Ectodermal cell (in vitro differentiated cells): ENCODE measurements around the gene THSD4.

ENCODE experiments used
- H3K27ac ChIP-seq: 2 replicates; pipeline ENCODE4 v1.7.0; 2013; ENCODE audit warnings: mild to moderate bottlenecking, low read depth, low read length; ENCODE audit not compliant: insufficient read depth, poor library complexity, severe bottlenecking
- H3K27me3 ChIP-seq: 2 replicates; pipeline ENCODE4 v1.7.0; 2013; ENCODE audit warnings: mild to moderate bottlenecking, low read length; ENCODE audit not compliant: insufficient read depth, control insufficient read depth, poor library complexity, severe bottlenecking
- H3K36me3 ChIP-seq: one replicate; pipeline ENCODE4 v1.7.0; 2013; ENCODE audit warnings: low read length; ENCODE audit not compliant: control insufficient read depth, insufficient read depth
- H3K4me1 ChIP-seq: one replicate; pipeline ENCODE4 v1.7.0; 2013; ENCODE audit warnings: low read length; ENCODE audit not compliant: control insufficient read depth, insufficient read depth
- H3K4me3 ChIP-seq: 2 replicates; pipeline ENCODE4 v1.7.0; 2013; ENCODE audit warnings: low read depth, low read length, control low read depth; ENCODE audit not compliant: insufficient read depth
- H3K9me3 ChIP-seq: 2 replicates; pipeline ENCODE4 v1.7.0; 2013; ENCODE audit warnings: mild to moderate bottlenecking, low read length, moderate library complexity; ENCODE audit not compliant: control insufficient read depth
- WGBS, 2 experiments: methylation state at CpG; one replicate each; pipeline ENCODE4 v1.1.7; 2013; ENCODE audit warnings: missing lambda C conversion rate in 2 of 2; 5-methylcytosine and 5-hydroxymethylcytosine counted together

Gene THSD4

GRCh38 chr15:71219101-71219500, 103.8 kb downstream of the THSD4 start:
- Histone ChIP-seq H3K36me3 (no peaks in the 10 kb centered on the region), H3K4me3 (no peak overlapping the region), H3K4me1 (no peaks in the 10 kb centered on the region), H3K27ac (no peak overlapping the region), H3K27me3 (no peaks in the 10 kb centered on the region), H3K9me3 (no peaks in the 10 kb centered on the region)
- WGBS, 2 experiments: 96 to 97% methylated on average over 4 of the region's 4 CpGs

GRCh38 chr15:71219645-71220044, 104.4 kb downstream of the THSD4 start:
- Histone ChIP-seq H3K27me3 (no peaks in the 10 kb centered on the region), H3K4me1 (no peaks in the 10 kb centered on the region), H3K27ac (no peak overlapping the region), H3K36me3 (no peaks in the 10 kb centered on the region), H3K4me3 (no peak overlapping the region), H3K9me3 (no peaks in the 10 kb centered on the region)
- WGBS, 2 experiments: 79 to 81% methylated on average over 2 of the region's 2 CpGs

DNA sequence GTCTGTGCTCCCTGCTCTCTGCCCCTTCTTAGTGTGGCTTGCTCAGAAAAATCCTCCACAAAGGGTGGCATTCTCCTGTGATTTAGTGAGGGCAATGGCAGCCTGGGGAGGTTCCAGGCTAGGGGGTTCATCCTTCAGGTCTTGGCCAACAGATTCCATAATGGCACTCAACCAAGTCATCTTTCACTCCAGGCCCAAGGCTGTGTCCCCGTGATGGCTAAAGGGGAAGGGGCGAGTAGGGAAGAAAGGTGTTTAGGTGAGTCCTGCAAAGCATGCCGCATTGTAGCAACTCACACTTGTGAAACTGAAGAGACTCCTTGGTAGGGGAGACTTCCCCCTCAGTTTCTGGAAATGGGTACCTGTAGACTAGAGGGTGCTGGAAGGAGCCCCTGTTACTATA, 105.6 kb downstream of the THSD4 start:
- H3K36me3 ChIP-seq: no peaks in the 10 kb centered on the region
- no peaks in the 10 kb centered on the region for H3K4me1 ChIP-seq
- no peaks in the 10 kb centered on the region for H3K9me3 ChIP-seq
- H3K27ac ChIP-seq: no peak overlapping the region
- H3K4me3 ChIP-seq: no peak overlapping the region
- H3K27me3 ChIP-seq: no peaks in the 10 kb centered on the region
- WGBS, 2 experiments: 95 to 99% methylated on average over 3 of the region's 3 CpGs

DNA sequence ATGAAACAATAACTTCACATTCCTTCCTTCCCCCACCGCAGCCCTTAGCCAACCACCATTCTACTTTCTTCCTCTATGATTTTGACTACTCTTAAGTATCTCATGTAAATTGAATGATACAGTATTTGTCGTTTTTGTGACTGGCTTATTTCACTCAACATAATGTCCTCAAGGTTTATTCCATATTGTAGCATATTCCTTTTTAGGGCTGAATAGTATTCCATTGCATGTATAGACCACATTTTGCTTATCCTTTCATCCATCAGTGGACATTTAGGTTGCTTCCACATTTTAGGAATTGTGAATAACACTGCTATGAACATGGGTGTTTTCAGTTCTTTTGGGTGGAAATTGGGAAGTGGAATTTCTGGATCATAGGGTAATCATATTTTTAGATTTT, 106.1 kb downstream of the THSD4 start:
- 91 to 94% methylated on average over 2 of the region's 2 CpGs for WGBS, 2 experiments
- H3K27me3 ChIP-seq: no peaks in the 10 kb centered on the region
- H3K9me3 ChIP-seq: no peaks in the 10 kb centered on the region
- no peaks in the 10 kb centered on the region for H3K36me3 ChIP-seq
- peaks cover 2% of the 10 kb centered on the region for H3K4me1 ChIP-seq
- H3K27ac ChIP-seq: no peak overlapping the region
- no peak overlapping the region for H3K4me3 ChIP-seq

- H3K36me3 ChIP-seq: no peaks in the 10 kb centered on the region
- H3K27me3 ChIP-seq: no peaks in the 10 kb centered on the region
- peaks cover 9% of the 10 kb centered on the region for H3K4me1 ChIP-seq
- H3K9me3 ChIP-seq: no peaks in the 10 kb centered on the region
- H3K4me3 ChIP-seq: no peak overlapping the region
- H3K27ac ChIP-seq: no peak overlapping the region
- 95 to 97% methylated on average over 2 of the region's 2 CpGs for WGBS, 2 experiments
Measured at GRCh38 chr15:71223516-71223915, 108.2 kb downstream of the THSD4 start.

GRCh38 chr15:71224024-71224423, 108.8 kb downstream of the THSD4 start:
- Histone ChIP-seq H3K27me3 (no peaks in the 10 kb centered on the region), H3K4me3 (no peak overlapping the region), H3K36me3 (no peaks in the 10 kb centered on the region), H3K27ac (no peak overlapping the region), H3K9me3 (no peaks in the 10 kb centered on the region), H3K4me1 (peaks cover 9% of the 10 kb centered on the region)
- 89 to 91% methylated on average over 4 of the region's 4 CpGs for WGBS, 2 experiments

DNA sequence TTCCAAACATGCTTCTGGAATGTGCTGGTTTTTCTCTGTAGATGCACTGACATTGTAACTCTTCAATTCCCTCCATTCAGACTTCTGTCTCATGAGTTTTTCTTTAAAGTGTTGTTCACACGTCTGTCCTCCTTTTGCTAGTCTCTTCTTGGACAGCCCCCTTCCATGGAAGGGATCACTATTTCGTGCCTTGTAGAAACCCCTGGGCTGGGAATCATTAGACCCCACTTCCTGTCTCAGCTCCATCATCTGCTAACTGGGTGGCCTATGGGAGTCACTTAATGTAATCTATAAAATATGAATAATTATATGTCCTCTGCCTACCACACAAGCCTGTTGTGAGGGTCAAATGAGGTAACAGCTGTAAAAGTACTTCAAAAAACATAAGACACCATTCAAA, 110.6 kb downstream of the THSD4 start:
- H3K36me3 ChIP-seq: no peaks in the 10 kb centered on the region
- no peaks in the 10 kb centered on the region for H3K9me3 ChIP-seq
- H3K4me3 ChIP-seq: no peak overlapping the region
- 87 to 95% methylated on average over 2 of the region's 2 CpGs for WGBS, 2 experiments
- no peak overlapping the region for H3K27ac ChIP-seq
- peaks cover 9% of the 10 kb centered on the region for H3K4me1 ChIP-seq
- H3K27me3 ChIP-seq: no peaks in the 10 kb centered on the region

DNA sequence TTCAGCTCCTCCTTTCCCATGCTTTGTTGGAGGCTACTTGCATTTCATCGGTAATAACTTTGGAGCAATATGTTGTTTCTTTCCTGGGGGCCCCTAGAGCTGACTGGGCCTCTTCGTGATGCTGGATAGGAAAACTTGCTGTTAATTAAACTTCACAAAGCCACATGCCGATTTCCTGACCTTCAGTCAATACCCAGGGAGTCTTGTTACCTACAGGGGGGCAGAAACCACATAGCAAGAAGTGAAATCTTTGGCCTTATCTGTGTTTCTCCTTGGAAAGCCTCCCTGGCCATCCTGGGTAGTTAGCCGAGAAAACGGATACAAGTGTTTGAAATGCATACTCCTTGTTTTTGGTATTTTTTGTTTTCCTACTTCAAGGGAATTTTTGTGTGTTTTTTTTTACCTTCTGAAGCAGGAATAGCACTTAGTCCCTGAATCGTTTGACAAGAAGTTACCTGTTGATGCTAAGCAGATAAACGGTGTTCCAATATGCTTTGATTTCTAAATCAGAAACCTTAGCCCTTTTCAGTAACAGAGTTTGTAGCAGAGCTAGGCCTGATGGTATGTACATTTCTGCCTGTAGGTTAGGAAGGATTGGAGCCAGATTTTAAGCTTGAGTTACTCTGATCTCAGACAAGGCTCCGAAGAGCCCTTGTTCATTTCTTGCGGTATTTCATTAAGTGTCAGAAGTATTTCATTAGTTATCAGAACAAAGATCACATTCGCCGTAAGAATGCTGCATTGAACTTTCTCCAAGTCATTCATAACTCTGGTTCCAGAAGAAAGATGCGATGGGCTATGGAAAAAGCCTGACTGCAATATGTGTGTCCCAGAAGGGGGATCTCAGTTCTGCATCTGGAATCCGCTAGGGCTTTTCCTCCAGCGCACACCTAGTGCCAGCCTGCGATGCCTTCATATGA, 111.5 kb downstream of the THSD4 start:
- Histone ChIP-seq H3K36me3 (no peaks in the 10 kb centered on the region), H3K4me3 (no peak overlapping the region), H3K27ac (no peak overlapping the region), H3K27me3 (no peaks in the 10 kb centered on the region), H3K4me1 (peaks cover 9% of the 10 kb centered on the region), H3K9me3 (no peaks in the 10 kb centered on the region)
- WGBS, 2 experiments: 78 to 80% methylated on average over 15 of the region's 15 CpGs

GRCh38 chr15:71228403-71228802, 113.1 kb downstream of the THSD4 start:
- Histone ChIP-seq H3K27ac (no peak overlapping the region), H3K4me1 (peaks cover 9% of the 10 kb centered on the region), H3K36me3 (no peaks in the 10 kb centered on the region), H3K9me3 (no peaks in the 10 kb centered on the region), H3K4me3 (no peak overlapping the region), H3K27me3 (no peaks in the 10 kb centered on the region)
- WGBS, 2 experiments: 70 to 80% methylated on average over 1 of the region's 1 CpG

DNA sequence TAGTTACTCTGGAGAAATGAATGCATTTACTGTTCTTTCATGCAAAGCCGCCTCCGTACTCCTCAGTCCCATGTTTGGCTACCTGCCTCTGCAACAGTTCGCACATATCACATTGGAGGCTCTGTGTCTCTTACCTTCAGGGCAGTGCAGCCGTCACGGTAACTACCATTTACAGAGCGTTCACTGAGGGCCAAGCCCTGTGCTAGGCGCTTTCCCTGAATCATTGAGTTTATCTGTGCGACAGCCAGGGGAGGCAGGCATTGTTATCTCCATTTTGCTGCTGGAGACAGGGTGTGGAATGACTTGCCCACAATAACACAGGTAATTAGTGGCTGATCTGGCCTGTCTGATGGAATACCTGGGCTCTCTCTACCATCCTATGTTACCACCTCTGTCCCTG, 115.0 kb downstream of the THSD4 start:
- WGBS, 2 experiments: 96 to 97% methylated on average over 8 of the region's 8 CpGs
- no peaks in the 10 kb centered on the region for H3K9me3 ChIP-seq

More for the DNA sequence above, 115.0 kb downstream of the THSD4 start:
- Histone ChIP-seq H3K4me1 (peaks cover 9% of the 10 kb centered on the region), H3K4me3 (no peak overlapping the region), H3K36me3 (no peaks in the 10 kb centered on the region), H3K27ac (no peak overlapping the region), H3K27me3 (no peaks in the 10 kb centered on the region)
